Measurements from ENCODE around the gene SERAC1. TPM values are rescaled to one million over a fixed set of nuclear protein-coding genes. Genes with fewer than 3 reads are reported as not detected.

SERAC1 gene
- total RNA-seq, 4 donors from 2014 or later = 18.4 to 27.1 (median 20.5) TPM

GRCh38 chr6:158194487-158195280 lies 26.6 kb upstream of the SERAC1 start:
- Histone ChIP-seq H3K27me3 (no peaks in the 10 kb centered on the region), H3K27ac (replicated peaks in 1 of 4) (no peak overlapping the region), H3K4me3 (no peak overlapping the region), H3K9me3 (no peaks in the 10 kb centered on the region), H3K4me1 (no peaks in the 10 kb centered on the region), H3K36me3 (peaks cover 3 to 49% (median 24%) of the 10 kb centered on the region in 4 donors)
- DNase-seq (ENCODE audit: extremely low spot score) = no peak
- WGBS = 86% methylated on average over 4 of the region's 4 CpGs
- intact Hi-C loops (cut with DNase I) = no loop called here
- TF ChIP-seq CTCF (IDR thresholded peaks at IDR 0.05) = no peak
- no peak for TF ChIP-seq EP300 (IDR thresholded peaks at IDR 0.05)
- no peak for TF ChIP-seq POLR2A (IDR thresholded peaks at IDR 0.05; ENCODE audit: low read depth)
- TF ChIP-seq POLR2AphosphoS5 (IDR thresholded peaks at IDR 0.05) = no peak

GRCh38 chr6:158191761-158192160 lies 23.7 kb upstream of the SERAC1 start:
- DNase-seq (ENCODE audit: extremely low spot score) = no peak
- no peaks in the 10 kb centered on the region for H3K9me3 ChIP-seq
- no peaks in the 10 kb centered on the region for H3K27me3 ChIP-seq
- TF ChIP-seq EP300 (IDR thresholded peaks at IDR 0.05) (no peak), CTCF (IDR thresholded peaks at IDR 0.05) (no peak), POLR2A (IDR thresholded peaks at IDR 0.05; ENCODE audit: low read depth) (no peak), POLR2AphosphoS5 (IDR thresholded peaks at IDR 0.05) (no peak)
- no peak overlapping the region for H3K27ac ChIP-seq (replicated peaks in 1 of 4)
- H3K36me3 ChIP-seq = peaks cover 9 to 66% (median 37%) of the 10 kb centered on the region in 4 donors
- 91% methylated on average over 4 of the region's 4 CpGs for WGBS
- intact Hi-C loops (cut with DNase I) = no loop called here
- H3K4me3 ChIP-seq = no peak overlapping the region
- H3K4me1 ChIP-seq = no peaks in the 10 kb centered on the region

GRCh38 chr6:158191032-158191431 lies 23.0 kb upstream of the SERAC1 start:
- H3K27me3 ChIP-seq = no peaks in the 10 kb centered on the region
- H3K9me3 ChIP-seq = no peaks in the 10 kb centered on the region
- TF ChIP-seq CTCF (IDR thresholded peaks at IDR 0.05) (no peak), POLR2A (IDR thresholded peaks at IDR 0.05; ENCODE audit: low read depth) (no peak), POLR2AphosphoS5 (IDR thresholded peaks at IDR 0.05) (no peak), EP300 (IDR thresholded peaks at IDR 0.05) (no peak)
- intact Hi-C loops (cut with DNase I) = no loop called here
- WGBS = 92% methylated on average over 1 of the region's 1 CpG
- no peak overlapping the region for H3K4me3 ChIP-seq
- no peaks in the 10 kb centered on the region for H3K4me1 ChIP-seq
- no peak overlapping the region for H3K27ac ChIP-seq (replicated peaks in 1 of 4)
- H3K36me3 ChIP-seq = peaks cover 9 to 63% (median 37%) of the 10 kb centered on the region in 4 donors
- no peak for DNase-seq (ENCODE audit: extremely low spot score)

- Histone ChIP-seq H3K9me3 (no peaks in the 10 kb centered on the region), H3K36me3 (peaks cover 6 to 67% (median 34%) of the 10 kb centered on the region in 4 donors), H3K27me3 (no peaks in the 10 kb centered on the region), H3K27ac (replicated peaks in 1 of 4) (no peak overlapping the region), H3K4me3 (no peak overlapping the region), H3K4me1 (peaks cover 0 to 3% (median 0%) of the 10 kb centered on the region in 4 donors)
- intact Hi-C loops (cut with DNase I) = no loop called here
- WGBS = 95% methylated on average over 3 of the region's 3 CpGs
- no peak for DNase-seq (ENCODE audit: extremely low spot score)
- TF ChIP-seq POLR2AphosphoS5 (IDR thresholded peaks at IDR 0.05) (no peak), POLR2A (IDR thresholded peaks at IDR 0.05; ENCODE audit: low read depth) (no peak), CTCF (IDR thresholded peaks at IDR 0.05) (no peak), EP300 (IDR thresholded peaks at IDR 0.05) (no peak)
Measured at GRCh38 chr6:158188591-158188990, 20.5 kb upstream of the SERAC1 start.

Measured in esophagus muscularis mucosa (tissue), 4 donors.